Measurements from ENCODE around the gene KLHL11. TPM values are rescaled to one million over a fixed set of nuclear protein-coding genes. Genes with fewer than 3 reads are reported as not detected.

The KLHL11 gene
- total and polyA plus RNA-seq, 10 of the 15 experiments (the other 5 are each of a cell fraction or from before 2014, with no cell fraction given): 0.07 to 17.2 (median 10.1) TPM

DNA sequence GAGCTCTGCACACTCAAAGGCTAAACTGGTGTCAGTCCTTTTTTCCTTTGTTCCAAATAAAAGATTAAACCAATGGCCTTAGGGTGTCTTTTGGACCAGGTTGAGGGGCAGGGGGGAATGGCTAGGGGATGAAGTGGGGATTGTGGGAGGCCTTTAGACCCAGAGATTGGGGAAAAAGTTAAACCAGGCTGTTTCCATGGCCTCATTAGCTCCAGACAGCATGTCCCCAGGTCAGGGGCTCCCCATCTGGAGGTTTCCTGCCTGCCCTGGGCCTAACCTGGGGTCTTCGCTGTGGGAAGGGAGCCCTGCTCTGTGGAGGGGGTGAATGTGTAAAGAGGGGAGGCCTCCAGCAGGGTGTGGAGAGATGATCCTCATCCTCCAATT, 42.1 kb downstream of the KLHL11 start:
- no peak overlapping the region for H2AFZ ChIP-seq (ENCODE audit: control insufficient read depth, low read depth, low read length)
- H3K9me3 ChIP-seq (replicated peaks; ENCODE audit: control insufficient read depth, insufficient read depth, low read length): no peaks in the 10 kb centered on the region
- RAD21 ChIA-PET (ENCODE audit: unreplicated experiment): no interaction called here
- no peak overlapping the region for H3K9ac ChIP-seq (ENCODE audit: control insufficient read depth, insufficient read depth, low read length)
- H3K4me2 ChIP-seq (ENCODE audit: control insufficient read depth, insufficient read depth): no peak overlapping the region
- no peaks in the 10 kb centered on the region for H3K79me2 ChIP-seq (ENCODE audit: control insufficient read depth, insufficient read depth, low read length)
- no TSS peak for BruUV-seq (replicated peaks)
- DNase-seq (ENCODE audit: low read depth, low spot score) (no peak), FAIRE-seq (no peak), ATAC-seq (no peak)
- no peaks in the 10 kb centered on the region for H3K27me3 ChIP-seq (replicated peaks in 1 of 2; ENCODE audit: control insufficient read depth in 2 of 2, insufficient read depth in 2 of 2, low read length in 1 of 2)
- 100% methylated on average over 1 of the region's 1 CpG for WGBS (ENCODE audit: insufficient coverage, insufficient replicate concordance, low lambda C conversion rate, missing lambda C conversion rate)
- SMC1A ChIA-PET (ENCODE audit: uncharacterized antibody, unreplicated experiment): no interaction called here
- intact Hi-C loops (cut with micrococcal nuclease; ENCODE audit: unreplicated experiment): no loop called here
- H3K27ac ChIP-seq (ENCODE audit: control insufficient read depth, insufficient read depth): no peak overlapping the region
- H3K4me1 ChIP-seq (ENCODE audit: control insufficient read depth, insufficient read depth, low read length): peaks cover 9% of the 10 kb centered on the region
- CTCF ChIA-PET: no interaction called here
- H4K20me1 ChIP-seq (ENCODE audit: control insufficient read depth, insufficient read depth): no peaks in the 10 kb centered on the region
- POLR2A ChIA-PET: no interaction called here
- in situ Hi-C loops (cut with MboI): no loop called here
- TF ChIP-seq ZNF207 (IDR thresholded peaks at IDR 0.05; ENCODE audit: borderline replicate concordance) (no peak), ESRRA (IDR thresholded peaks at IDR 0.05; ENCODE audit: low read length) (no peak), SMAD1 (IDR thresholded peaks at IDR 0.05; ENCODE audit: low read depth, partially characterized antibody) (no peak), EZH2 (IDR thresholded peaks at IDR 0.05; ENCODE audit: borderline replicate concordance, control insufficient read depth, low read depth, low read length) (no peak), SIX5 (IDR thresholded peaks at IDR 0.05; ENCODE audit: low read depth, low read length, severe bottlenecking) (no peak), GABPA (IDR thresholded peaks at IDR 0.05; ENCODE audit: low read depth) (no peak), SUPT20H (IDR thresholded peaks at IDR 0.05; ENCODE audit: borderline replicate concordance, control insufficient read depth, low read depth, low read length) (no peak), CBX3 (IDR thresholded peaks at IDR 0.05; ENCODE audit: borderline replicate concordance, low read depth) (no peak), RAD21 (IDR thresholded peaks at IDR 0.05; ENCODE audit: insufficient read depth, low read depth, low read length) (no peak), POLR2AphosphoS2 (IDR thresholded peaks at IDR 0.05; ENCODE audit: low read depth, low read length) (no peak)
- TF ChIP-seq, protein P1, sequence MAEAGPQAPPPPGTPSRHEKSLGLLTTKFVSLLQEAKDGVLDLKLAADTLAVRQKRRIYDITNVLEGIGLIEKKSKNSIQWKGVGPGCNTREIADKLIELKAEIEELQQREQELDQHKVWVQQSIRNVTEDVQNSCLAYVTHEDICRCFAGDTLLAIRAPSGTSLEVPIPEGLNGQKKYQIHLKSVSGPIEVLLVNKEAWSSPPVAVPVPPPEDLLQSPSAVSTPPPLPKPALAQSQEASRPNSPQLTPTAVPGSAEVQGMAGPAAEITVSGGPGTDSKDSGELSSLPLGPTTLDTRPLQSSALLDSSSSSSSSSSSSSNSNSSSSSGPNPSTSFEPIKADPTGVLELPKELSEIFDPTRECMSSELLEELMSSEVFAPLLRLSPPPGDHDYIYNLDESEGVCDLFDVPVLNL (IDR thresholded peaks at IDR 0.05; ENCODE audit: low read depth, low read length): no peak
- TF ChIP-seq, protein P2, sequence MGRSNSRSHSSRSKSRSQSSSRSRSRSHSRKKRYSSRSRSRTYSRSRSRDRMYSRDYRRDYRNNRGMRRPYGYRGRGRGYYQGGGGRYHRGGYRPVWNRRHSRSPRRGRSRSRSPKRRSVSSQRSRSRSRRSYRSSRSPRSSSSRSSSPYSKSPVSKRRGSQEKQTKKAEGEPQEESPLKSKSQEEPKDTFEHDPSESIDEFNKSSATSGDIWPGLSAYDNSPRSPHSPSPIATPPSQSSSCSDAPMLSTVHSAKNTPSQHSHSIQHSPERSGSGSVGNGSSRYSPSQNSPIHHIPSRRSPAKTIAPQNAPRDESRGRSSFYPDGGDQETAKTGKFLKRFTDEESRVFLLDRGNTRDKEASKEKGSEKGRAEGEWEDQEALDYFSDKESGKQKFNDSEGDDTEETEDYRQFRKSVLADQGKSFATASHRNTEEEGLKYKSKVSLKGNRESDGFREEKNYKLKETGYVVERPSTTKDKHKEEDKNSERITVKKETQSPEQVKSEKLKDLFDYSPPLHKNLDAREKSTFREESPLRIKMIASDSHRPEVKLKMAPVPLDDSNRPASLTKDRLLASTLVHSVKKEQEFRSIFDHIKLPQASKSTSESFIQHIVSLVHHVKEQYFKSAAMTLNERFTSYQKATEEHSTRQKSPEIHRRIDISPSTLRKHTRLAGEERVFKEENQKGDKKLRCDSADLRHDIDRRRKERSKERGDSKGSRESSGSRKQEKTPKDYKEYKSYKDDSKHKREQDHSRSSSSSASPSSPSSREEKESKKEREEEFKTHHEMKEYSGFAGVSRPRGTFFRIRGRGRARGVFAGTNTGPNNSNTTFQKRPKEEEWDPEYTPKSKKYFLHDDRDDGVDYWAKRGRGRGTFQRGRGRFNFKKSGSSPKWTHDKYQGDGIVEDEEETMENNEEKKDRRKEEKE (IDR thresholded peaks at IDR 0.05): no peak
- H3K4me3 ChIP-seq: no peak overlapping the region
- peaks cover 0 to 3% of the 10 kb centered on the region in 2 experiments; a peak in 1 of 4 replicates for H3K36me3 ChIP-seq (ENCODE audit: control insufficient read depth in 2 of 2, insufficient read depth in 2 of 2, low read length in 1 of 2)
